Testis (tissue), 2 donors: Measurements from ENCODE around the gene CFC1.
"Not testable (repeated sequence)": the region's sequence is repeated elsewhere in the genome, so short reads cannot be mapped to it uniquely, and the experiment has no call there.

Experiments
- POLR2A ChIP-seq: fragments of 450-650 bp; IDR thresholded peaks from one replicate; pipeline ENCODE4 v1.6.1; 2017; ENCODE audit warnings: antibody characterized with exemption, mild to moderate bottlenecking, moderate library complexity
- TF ChIP-seq, protein P1 (sequence below), 3 experiments: fragments of 450-650 bp in 2 of 3; fragments of 200-600 bp in 1 of 3; sonication (generic) in 1 of 3; IDR thresholded peaks; one replicate each; pipeline ENCODE4 v1.5.1; 2016 to 2019; ENCODE audit warnings: antibody characterized with exemption in 3 of 3, mild to moderate bottlenecking in 2 of 3, moderate library complexity in 1 of 3

DNA sequence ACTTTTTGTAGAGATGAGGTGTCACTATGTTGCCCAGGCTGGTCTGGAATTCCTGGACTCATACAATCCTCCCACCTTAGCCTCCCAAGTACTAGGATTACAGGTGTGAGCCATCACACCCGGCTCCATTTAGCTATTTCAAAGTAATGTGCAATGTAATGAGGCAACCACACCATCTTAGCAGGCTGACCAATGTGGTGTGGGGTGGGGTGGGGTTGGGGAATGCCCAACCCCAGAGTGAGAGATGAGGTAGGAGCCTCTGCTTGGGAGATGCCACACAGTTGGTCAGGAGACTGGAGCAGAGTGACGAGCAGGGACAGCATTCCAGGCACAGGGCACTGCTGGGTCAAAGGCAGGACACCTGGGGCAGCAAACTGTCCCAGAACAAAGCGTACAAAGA lies 51.0 kb downstream of the CFC1 start:
- TF ChIP-seq, protein P1, sequence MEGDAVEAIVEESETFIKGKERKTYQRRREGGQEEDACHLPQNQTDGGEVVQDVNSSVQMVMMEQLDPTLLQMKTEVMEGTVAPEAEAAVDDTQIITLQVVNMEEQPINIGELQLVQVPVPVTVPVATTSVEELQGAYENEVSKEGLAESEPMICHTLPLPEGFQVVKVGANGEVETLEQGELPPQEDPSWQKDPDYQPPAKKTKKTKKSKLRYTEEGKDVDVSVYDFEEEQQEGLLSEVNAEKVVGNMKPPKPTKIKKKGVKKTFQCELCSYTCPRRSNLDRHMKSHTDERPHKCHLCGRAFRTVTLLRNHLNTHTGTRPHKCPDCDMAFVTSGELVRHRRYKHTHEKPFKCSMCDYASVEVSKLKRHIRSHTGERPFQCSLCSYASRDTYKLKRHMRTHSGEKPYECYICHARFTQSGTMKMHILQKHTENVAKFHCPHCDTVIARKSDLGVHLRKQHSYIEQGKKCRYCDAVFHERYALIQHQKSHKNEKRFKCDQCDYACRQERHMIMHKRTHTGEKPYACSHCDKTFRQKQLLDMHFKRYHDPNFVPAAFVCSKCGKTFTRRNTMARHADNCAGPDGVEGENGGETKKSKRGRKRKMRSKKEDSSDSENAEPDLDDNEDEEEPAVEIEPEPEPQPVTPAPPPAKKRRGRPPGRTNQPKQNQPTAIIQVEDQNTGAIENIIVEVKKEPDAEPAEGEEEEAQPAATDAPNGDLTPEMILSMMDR (IDR thresholded peaks at IDR 0.05), result not testable (repeated sequence)
- not testable (repeated sequence) for TF ChIP-seq POLR2A
